ENCODE results near the gene SH3RF3. TPM values are rescaled to one million over a fixed set of nuclear protein-coding genes. Genes with fewer than 3 reads are reported as not detected.

SH3RF3 gene
- total RNA-seq, 3 donors from 2014 or later (not counting 1 experiment from before 2014, with no cell fraction given): 0.23 to 0.61 (median 0.34) TPM

DNA sequence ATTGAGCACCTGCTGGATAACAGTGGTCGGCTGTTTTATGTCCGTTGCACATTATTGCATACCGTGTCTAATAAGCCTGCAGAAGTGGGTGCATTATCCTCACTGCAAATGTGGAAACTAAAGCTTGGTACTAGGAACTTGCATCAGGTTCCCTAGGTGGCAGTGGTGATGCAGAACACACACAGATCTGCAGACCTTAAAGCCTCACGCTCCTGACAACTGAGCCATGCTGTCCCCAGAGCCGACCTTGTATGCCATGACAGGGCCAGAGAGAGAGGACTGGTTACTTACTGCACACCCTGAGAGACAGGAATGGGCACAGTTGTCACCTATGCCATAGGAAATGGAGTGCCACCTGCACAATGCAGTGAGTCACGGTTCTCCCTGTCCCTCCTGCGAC lies 151.8 kb downstream of the SH3RF3 start:
- no peak overlapping the region for H3K27ac ChIP-seq (ENCODE audit: low read length)
- H3K9me3 ChIP-seq (ENCODE audit: control insufficient read depth, insufficient read depth, low read length): no peaks in the 10 kb centered on the region
- Mint-ChIP-seq H3K4me3 (no peak overlapping the region), H3K27me3 (ENCODE audit: low read depth in 2 of 2) (no peaks in the 10 kb centered on the region), H3K4me1 (no peaks in the 10 kb centered on the region), H3K36me3 (no peaks in the 10 kb centered on the region), H3K27ac (no peak overlapping the region), H3K9me3 (no peaks in the 10 kb centered on the region)
- DNase-seq (no peak), ATAC-seq (no peak)
- TF ChIP-seq, protein P1, sequence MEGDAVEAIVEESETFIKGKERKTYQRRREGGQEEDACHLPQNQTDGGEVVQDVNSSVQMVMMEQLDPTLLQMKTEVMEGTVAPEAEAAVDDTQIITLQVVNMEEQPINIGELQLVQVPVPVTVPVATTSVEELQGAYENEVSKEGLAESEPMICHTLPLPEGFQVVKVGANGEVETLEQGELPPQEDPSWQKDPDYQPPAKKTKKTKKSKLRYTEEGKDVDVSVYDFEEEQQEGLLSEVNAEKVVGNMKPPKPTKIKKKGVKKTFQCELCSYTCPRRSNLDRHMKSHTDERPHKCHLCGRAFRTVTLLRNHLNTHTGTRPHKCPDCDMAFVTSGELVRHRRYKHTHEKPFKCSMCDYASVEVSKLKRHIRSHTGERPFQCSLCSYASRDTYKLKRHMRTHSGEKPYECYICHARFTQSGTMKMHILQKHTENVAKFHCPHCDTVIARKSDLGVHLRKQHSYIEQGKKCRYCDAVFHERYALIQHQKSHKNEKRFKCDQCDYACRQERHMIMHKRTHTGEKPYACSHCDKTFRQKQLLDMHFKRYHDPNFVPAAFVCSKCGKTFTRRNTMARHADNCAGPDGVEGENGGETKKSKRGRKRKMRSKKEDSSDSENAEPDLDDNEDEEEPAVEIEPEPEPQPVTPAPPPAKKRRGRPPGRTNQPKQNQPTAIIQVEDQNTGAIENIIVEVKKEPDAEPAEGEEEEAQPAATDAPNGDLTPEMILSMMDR (IDR thresholded peaks at IDR 0.05): no peak
- H3K4me1 ChIP-seq (ENCODE audit: control insufficient read depth, insufficient read depth, low read length): no peaks in the 10 kb centered on the region
- H3K4me3 ChIP-seq (ENCODE audit: low read length): no peak overlapping the region
- intact Hi-C loops (cut with micrococcal nuclease): no loop called here
- WGBS (ENCODE audit: insufficient coverage): 78% methylated on average over 7 of the region's 7 CpGs
- H3K36me3 ChIP-seq (ENCODE audit: control insufficient read depth, insufficient read depth, low read length): no peaks in the 10 kb centered on the region
- H3K27me3 ChIP-seq (ENCODE audit: control insufficient read depth, insufficient read depth, low read length): no peaks in the 10 kb centered on the region

DNA sequence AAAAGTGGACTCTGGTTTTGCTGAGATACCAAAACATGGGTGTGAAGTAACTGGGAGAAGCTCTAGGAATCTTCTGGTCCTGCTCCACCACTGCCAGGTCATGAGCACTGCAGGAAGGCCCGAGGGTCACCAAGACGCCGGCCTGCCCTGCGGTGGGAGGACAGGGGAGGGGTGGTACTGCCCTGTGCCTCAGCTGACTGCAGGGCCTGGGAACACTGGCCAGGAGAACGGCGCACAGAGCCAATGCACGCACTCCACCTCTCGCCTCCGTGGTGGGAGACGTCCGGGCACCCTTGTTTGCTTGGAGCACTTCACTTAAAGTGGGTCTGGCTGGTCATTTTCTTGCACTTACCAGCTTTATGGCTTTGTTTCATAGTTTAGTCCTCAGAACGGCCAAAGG lies 153.4 kb downstream of the SH3RF3 start:
- 93% methylated on average over 12 of the region's 12 CpGs for WGBS (ENCODE audit: insufficient coverage)
- intact Hi-C loops (cut with micrococcal nuclease): no loop called here

DNA sequence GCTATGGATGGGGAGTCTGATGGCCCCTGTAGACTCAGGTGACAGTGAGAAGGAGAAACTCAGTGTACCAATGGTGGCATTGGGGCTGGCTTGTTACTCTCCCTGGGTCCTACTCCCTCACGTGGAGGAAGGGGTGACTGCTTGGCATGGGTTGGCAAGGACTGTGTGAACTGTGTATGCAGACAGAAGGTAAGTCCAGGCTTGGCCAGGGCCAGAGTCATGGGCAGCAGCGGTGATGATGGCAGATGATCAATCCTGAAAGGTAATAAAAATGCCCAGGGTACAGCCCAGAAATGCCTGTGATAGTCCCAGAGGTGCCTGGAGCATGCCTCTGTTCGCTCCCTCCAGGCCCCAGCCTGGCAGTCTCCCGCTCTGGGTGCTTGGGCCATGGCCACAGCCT lies 153.9 kb downstream of the SH3RF3 start:
- TF ChIP-seq, protein P1 (IDR thresholded peaks at IDR 0.05): no peak
- H3K36me3 ChIP-seq (ENCODE audit: control insufficient read depth, insufficient read depth, low read length): no peaks in the 10 kb centered on the region
- Mint-ChIP-seq H3K4me3 (no peak overlapping the region), H3K27me3 (ENCODE audit: low read depth in 2 of 2) (no peaks in the 10 kb centered on the region), H3K4me1 (no peaks in the 10 kb centered on the region), H3K36me3 (no peaks in the 10 kb centered on the region), H3K27ac (peak overlapping the region in 1 of 2 donors; percentile 10), H3K9me3 (no peaks in the 10 kb centered on the region)
- no peak for DNase-seq
- no peaks in the 10 kb centered on the region for H3K9me3 ChIP-seq (ENCODE audit: control insufficient read depth, insufficient read depth, low read length)
- no peak overlapping the region for H3K4me3 ChIP-seq (ENCODE audit: low read length)
- no peak for ATAC-seq
- no peak overlapping the region for H3K27ac ChIP-seq (ENCODE audit: low read length)
- no peaks in the 10 kb centered on the region for H3K4me1 ChIP-seq (ENCODE audit: control insufficient read depth, insufficient read depth, low read length)
- 94% methylated on average over 4 of the region's 4 CpGs for WGBS (ENCODE audit: insufficient coverage)
- H3K27me3 ChIP-seq (ENCODE audit: control insufficient read depth, insufficient read depth, low read length): no peaks in the 10 kb centered on the region
- intact Hi-C loops (cut with micrococcal nuclease): no loop called here

More for the DNA sequence above, 153.4 kb downstream of the SH3RF3 start:
- Mint-ChIP-seq H3K36me3 (no peaks in the 10 kb centered on the region), H3K4me1 (no peaks in the 10 kb centered on the region), H3K27me3 (ENCODE audit: low read depth in 2 of 2) (no peaks in the 10 kb centered on the region), H3K4me3 (no peak overlapping the region), H3K9me3 (no peaks in the 10 kb centered on the region), H3K27ac (peak overlapping the region in 1 of 2 donors; percentile 10)
- no peak overlapping the region for H3K4me3 ChIP-seq (ENCODE audit: low read length)
- no peak overlapping the region for H3K27ac ChIP-seq (ENCODE audit: low read length)
- no peak for DNase-seq
- H3K9me3 ChIP-seq (ENCODE audit: control insufficient read depth, insufficient read depth, low read length): no peaks in the 10 kb centered on the region
- H3K27me3 ChIP-seq (ENCODE audit: control insufficient read depth, insufficient read depth, low read length): no peaks in the 10 kb centered on the region
- H3K36me3 ChIP-seq (ENCODE audit: control insufficient read depth, insufficient read depth, low read length): no peaks in the 10 kb centered on the region
- TF ChIP-seq, protein P1 (IDR thresholded peaks at IDR 0.05): no peak
- no peaks in the 10 kb centered on the region for H3K4me1 ChIP-seq (ENCODE audit: control insufficient read depth, insufficient read depth, low read length)
- ATAC-seq: no peak

DNA sequence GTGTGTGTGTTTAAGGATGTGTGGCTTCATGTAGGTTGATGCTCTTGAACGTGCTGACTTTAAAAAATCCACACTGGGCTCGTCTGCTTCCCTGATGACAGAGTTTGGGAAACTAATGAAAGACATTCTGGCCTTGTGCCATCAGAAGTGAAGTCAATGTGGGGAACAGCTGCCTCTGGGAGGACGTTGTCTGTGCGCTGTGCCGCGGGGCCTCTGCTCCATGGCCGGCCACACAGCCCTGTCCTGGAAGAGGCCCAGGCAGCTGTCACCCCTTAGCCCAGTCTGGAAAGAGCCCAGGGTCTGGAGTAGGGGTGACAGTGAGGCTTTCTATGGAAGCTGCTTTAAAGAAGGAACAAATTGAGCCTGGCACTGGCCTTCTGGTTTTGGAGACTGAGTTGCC lies 155.8 kb downstream of the SH3RF3 start:
- TF ChIP-seq, protein P1 (IDR thresholded peaks at IDR 0.05): no peak
- Mint-ChIP-seq H3K36me3 (no peaks in the 10 kb centered on the region), H3K27ac (no peak overlapping the region), H3K4me3 (no peak overlapping the region), H3K9me3 (no peaks in the 10 kb centered on the region), H3K4me1 (no peaks in the 10 kb centered on the region), H3K27me3 (ENCODE audit: low read depth in 2 of 2) (peaks cover 0 to 2% of the 10 kb centered on the region in 2 donors)
- DNase-seq (no peak), ATAC-seq (no peak)
- WGBS (ENCODE audit: insufficient coverage): 70% methylated on average over 7 of the region's 7 CpGs
- H3K27ac ChIP-seq (ENCODE audit: low read length): no peak overlapping the region
- H3K27me3 ChIP-seq (ENCODE audit: control insufficient read depth, insufficient read depth, low read length): no peaks in the 10 kb centered on the region
- H3K4me3 ChIP-seq (ENCODE audit: low read length): no peak overlapping the region
- no peaks in the 10 kb centered on the region for H3K9me3 ChIP-seq (ENCODE audit: control insufficient read depth, insufficient read depth, low read length)
- no peaks in the 10 kb centered on the region for H3K36me3 ChIP-seq (ENCODE audit: control insufficient read depth, insufficient read depth, low read length)
- H3K4me1 ChIP-seq (ENCODE audit: control insufficient read depth, insufficient read depth, low read length): no peaks in the 10 kb centered on the region
- intact Hi-C loops (cut with micrococcal nuclease): no loop called here
